Measurements from ENCODE around the gene ECM2.

GRCh38 chr9:92493749-92494387 lies 41.9 kb downstream of the ECM2 start:
- TF ChIP-seq CTCF (IDR thresholded peaks at IDR 0.05) = no peak
- TF ChIP-seq ELF1 (IDR thresholded peaks at IDR 0.05) = no peak
- no peak for TF ChIP-seq REST (IDR thresholded peaks at IDR 0.05; ENCODE audit: low read depth, low read length)
- TF ChIP-seq POLR2AphosphoS5 (IDR thresholded peaks at IDR 0.05; ENCODE audit: low read depth, low read length) = no peak
- TF ChIP-seq NFIC (IDR thresholded peaks at IDR 0.05; ENCODE audit: borderline replicate concordance) = no peak

Data from SK-N-SH (cell line).